A549 treated with Mapracorat at 1 μM for 4 hours (cell line): ENCODE data around the gene SMIM24. TPM values are rescaled to one million over a fixed set of nuclear protein-coding genes. Genes with fewer than 3 reads are reported as not detected.

Source experiments
- total RNA-seq: library from RNA; stranded (reverse); fragments of 200-300 nt; extraction: Qiagen RNA extraction; gene quantifications from 5 replicates; pipeline ENCODE4 v1.2.3, GENCODE V29; 2022

Gene SMIM24
- total RNA-seq = 0.26 to 1.0 TPM (median 0.50 TPM) in 5 replicates

GRCh38 chr19:3480383-3481091 is at the start of gene SMIM24:
Gene SMIM24, minus strand, starts transcription at chr19:3480525. Its CDS starts 62 bp downstream, at chr19:3480463.

GRCh38 chr19:3505598-3506383 is 25.5 kb upstream of the SMIM24 start, which contains the start of gene FZR1:
Gene FZR1, plus strand, starts transcription at chr19:3506311. Its CDS starts 16,679 bp downstream, at chr19:3522990.

GRCh38 chr19:3500429-3501101 is 20.2 kb upstream of the SMIM24 start, which contains the start of gene DOHH:
Gene DOHH, minus strand, starts transcription at chr19:3500674. Its CDS starts 3,860 bp downstream, at chr19:3496814.

DNA sequence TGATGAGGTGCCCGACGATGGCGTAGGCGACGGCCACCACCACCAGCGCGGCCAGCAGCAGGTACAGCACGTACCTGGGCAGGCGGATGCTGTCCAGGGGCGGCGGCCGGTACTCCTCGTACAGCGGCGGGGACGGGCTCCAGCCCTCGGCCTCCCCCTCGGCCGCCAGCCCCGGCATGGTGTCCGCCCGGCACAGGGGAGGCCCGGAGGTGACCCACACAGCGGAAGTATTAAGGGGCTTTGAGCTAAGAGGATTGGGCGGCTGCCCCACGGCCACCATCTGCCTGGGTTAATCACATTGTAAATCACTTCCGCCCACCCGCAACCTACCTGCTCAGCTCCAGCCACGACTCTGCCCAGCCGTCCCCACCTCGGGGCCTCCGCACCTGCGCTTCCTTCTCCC is 2.9 kb upstream of the SMIM24 start, which contains the start of gene SMIM44:
TSS of gene SMIM44 (minus strand) at position 216 of the 403 bp plus-strand sequence. CDS start at position 178, 38 bp downstream.

Other genes starting within 250 kb of the SMIM24 start
- 36.1 to 51.1 TPM (median 44.7 TPM) in 5 replicates for gene NFIC, start 113.9 kb downstream of the SMIM24 start, total RNA-seq
- gene SMIM44, start 2.9 kb upstream of the SMIM24 start, total RNA-seq = not detected in 5 replicates
- gene DOHH, start 20.1 kb upstream of the SMIM24 start, total RNA-seq = 10.9 to 21.1 TPM (median 17.4 TPM) in 5 replicates
- gene FZR1, start 25.8 kb upstream of the SMIM24 start, total RNA-seq = 22.2 to 38.0 TPM (median 33.7 TPM) in 5 replicates
- gene TEKTIP1, start 58.6 kb upstream of the SMIM24 start, total RNA-seq = not detected in 5 replicates
- 105 to 153 TPM (median 148 TPM) in 5 replicates for gene MFSD12, start 77.1 kb upstream of the SMIM24 start, total RNA-seq
- 40.2 to 70.6 TPM (median 61.9 TPM) in 5 replicates for gene HMG20B, start 92.4 kb upstream of the SMIM24 start, total RNA-seq
- 0.17 to 0.26 TPM (median 0.23 TPM) in 5 replicates for gene GIPC3, start 105.0 kb upstream of the SMIM24 start, total RNA-seq
- gene TBXA2R, start 126.3 kb upstream of the SMIM24 start, total RNA-seq = 0.79 to 1.5 TPM (median 1.3 TPM) in 5 replicates
- gene CACTIN, start 146.3 kb upstream of the SMIM24 start, total RNA-seq = 12.1 to 19.2 TPM (median 18.9 TPM) in 5 replicates
- gene PIP5K1C, start 219.9 kb upstream of the SMIM24 start, total RNA-seq = 7.6 to 12.8 TPM (median 11.8 TPM) in 5 replicates
- gene TJP3, start 227.9 kb upstream of the SMIM24 start, total RNA-seq = 0.54 to 1.1 TPM (median 0.65 TPM) in 5 replicates